NB4 (cell line): ENCODE data around the gene HDDC2.
A peak's percentile ranks its signal among the peaks of the same experiment; 100 is the strongest.

Experiments
- DNase-seq: peaks from one replicate; pipeline ENCODE4 v3.0.0; 2010; ENCODE audit warnings: low read depth
- H3K4me3 ChIP-seq: one replicate; pipeline ENCODE4 v1.5.1; 2011; ENCODE audit warnings: mild to moderate bottlenecking, low read depth, low read length, moderate library complexity
- MYC ChIP-seq: IDR thresholded peaks from 2 replicates; pipeline ENCODE4 v1.6.1; 2011; ENCODE audit warnings: low read depth, low read length
- POLR2A ChIP-seq: IDR thresholded peaks from 2 replicates; pipeline ENCODE4 v1.6.1; 2011; ENCODE audit warnings: mild to moderate bottlenecking; ENCODE audit not compliant: insufficient read length; ENCODE audit errors: extremely low read depth
- TF ChIP-seq, protein P1 (sequence below): IDR thresholded peaks from one replicate; pipeline ENCODE4 v1.5.1; 2012; ENCODE audit warnings: low read depth, low read length
- TF ChIP-seq, protein P2 (sequence below): IDR thresholded peaks from 2 replicates; pipeline ENCODE4 v1.6.1; 2011; ENCODE audit warnings: low read depth, low read length

Gene HDDC2

DNA sequence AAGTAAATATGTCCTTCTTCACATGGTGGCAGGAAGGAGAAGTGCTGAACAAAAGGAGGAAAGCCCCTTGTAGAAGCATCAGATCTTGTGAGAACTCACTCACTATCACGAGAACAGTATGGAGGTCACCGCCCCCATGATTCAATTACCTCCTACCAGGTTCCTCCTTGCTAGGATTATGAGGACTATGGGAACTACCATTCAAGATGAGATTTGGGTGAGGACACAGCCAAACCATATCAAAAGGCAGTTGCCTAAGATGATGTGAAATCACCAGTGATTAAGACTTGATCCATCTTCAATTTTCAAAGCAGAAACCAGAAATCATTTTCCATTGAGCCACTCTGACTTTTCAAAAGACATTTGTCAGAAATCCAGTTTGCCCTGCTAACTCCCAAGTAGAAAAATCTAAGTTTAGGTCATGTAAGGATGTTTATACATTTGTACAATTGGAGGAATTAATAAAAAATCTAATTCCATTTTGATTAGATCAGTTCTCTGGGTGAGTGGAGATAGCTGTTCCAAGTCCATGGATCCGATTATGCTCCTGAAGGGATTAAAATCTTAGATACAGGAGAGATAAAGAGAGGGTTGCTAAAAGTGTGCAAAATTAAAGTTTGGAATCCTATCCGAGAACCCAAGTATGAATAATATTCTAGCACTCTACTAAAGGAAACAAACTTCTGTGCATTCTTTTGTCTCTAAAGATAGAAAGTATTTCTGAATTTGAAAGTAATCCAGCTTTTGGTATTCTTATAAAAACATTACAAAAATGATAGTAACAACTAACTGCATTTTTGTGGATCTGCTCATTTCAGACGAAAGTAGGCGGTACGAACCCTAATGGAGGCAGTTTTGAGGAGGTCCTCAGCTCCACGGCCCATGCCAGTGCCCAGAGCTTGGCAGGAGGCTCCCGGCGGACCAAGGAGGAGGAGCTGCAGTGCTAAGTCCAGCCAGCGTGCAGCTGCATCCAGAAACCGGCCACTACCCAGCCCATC is 39.5 kb downstream of the HDDC2 start:
- no peak overlapping the region for H3K4me3 ChIP-seq
- peak; percentile 21 for DNase-seq
- TF ChIP-seq, protein P1, sequence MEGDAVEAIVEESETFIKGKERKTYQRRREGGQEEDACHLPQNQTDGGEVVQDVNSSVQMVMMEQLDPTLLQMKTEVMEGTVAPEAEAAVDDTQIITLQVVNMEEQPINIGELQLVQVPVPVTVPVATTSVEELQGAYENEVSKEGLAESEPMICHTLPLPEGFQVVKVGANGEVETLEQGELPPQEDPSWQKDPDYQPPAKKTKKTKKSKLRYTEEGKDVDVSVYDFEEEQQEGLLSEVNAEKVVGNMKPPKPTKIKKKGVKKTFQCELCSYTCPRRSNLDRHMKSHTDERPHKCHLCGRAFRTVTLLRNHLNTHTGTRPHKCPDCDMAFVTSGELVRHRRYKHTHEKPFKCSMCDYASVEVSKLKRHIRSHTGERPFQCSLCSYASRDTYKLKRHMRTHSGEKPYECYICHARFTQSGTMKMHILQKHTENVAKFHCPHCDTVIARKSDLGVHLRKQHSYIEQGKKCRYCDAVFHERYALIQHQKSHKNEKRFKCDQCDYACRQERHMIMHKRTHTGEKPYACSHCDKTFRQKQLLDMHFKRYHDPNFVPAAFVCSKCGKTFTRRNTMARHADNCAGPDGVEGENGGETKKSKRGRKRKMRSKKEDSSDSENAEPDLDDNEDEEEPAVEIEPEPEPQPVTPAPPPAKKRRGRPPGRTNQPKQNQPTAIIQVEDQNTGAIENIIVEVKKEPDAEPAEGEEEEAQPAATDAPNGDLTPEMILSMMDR = no peak
- TF ChIP-seq, protein P2, sequence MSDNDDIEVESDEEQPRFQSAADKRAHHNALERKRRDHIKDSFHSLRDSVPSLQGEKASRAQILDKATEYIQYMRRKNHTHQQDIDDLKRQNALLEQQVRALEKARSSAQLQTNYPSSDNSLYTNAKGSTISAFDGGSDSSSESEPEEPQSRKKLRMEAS = no peak
- TF ChIP-seq MYC (no peak), POLR2A (no peak)

GRCh38 chr6:125259354-125259736 is 42.4 kb downstream of the HDDC2 start:
- H3K4me3 ChIP-seq = no peak overlapping the region
- DNase-seq = no peak
- TF ChIP-seq, protein P2 = no peak

DNA sequence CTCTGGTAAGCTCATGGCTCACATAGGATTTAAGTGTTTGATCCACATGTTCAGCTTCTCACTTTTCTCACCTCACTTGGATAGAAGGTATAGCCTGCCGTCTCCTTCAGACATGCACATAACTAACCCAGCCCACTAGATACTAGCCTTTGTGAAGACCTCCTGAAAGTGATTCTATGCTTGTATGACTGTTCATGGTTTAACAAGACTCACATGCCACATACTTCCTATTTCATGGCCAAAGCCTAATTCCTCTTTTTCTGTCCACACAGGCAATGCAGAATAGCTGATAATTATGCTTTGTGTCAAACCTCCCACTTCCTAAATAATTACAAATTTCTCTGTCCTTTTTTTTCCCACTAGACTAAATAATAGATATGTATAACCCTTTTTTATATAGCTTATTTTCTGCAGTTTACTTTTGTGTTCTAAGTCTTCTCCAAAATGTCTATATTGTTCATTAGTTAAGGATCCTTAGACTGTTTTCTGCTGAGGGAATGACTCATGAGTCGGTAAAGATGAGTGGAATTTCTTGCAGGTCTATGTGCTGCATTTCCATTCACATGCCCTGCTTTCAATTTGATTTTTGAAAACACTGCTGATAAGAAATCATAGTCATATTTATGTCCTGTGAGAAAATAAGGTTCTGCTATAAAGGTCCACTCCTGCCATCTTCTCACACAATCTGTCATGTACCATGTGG is 43.0 kb downstream of the HDDC2 start:
- no peak overlapping the region for H3K4me3 ChIP-seq
- TF ChIP-seq, protein P2 = 0 out of 2 replicates have a peak, but pooled peaks have one; percentile 14
- TF ChIP-seq MYC (peak; percentile 48; the same call in 1 of the 2 replicates), POLR2A (no peak)
- TF ChIP-seq, protein P1 = no peak
- DNase-seq = peak; percentile 67

DNA sequence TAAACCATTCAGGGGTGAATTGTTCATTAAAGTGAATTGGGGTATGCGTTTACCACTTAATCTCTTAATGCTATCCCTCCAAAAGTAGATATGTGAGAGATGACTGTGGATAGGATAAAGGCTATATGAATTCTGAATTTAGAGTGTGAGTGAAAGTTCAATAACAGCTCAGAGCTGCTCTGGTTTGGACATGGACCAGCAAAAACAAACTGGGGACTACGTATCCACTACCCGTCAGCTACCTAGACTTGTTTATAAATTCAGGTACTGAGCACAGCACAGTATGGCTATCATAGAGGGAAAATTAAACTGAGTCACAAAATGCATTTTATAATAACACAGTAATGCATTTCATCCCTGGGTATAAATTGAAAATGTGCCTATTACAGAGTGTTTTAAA is 44.4 kb downstream of the HDDC2 start:
- no peak for DNase-seq
- H3K4me3 ChIP-seq = no peak overlapping the region
- TF ChIP-seq POLR2A (no peak), MYC (no peak)
- TF ChIP-seq, protein P2 = no peak
- TF ChIP-seq, protein P1 = no peak

- H3K4me3 ChIP-seq = no peak overlapping the region
- no peak for DNase-seq
- no peak for TF ChIP-seq POLR2A
- TF ChIP-seq MYC = no peak
- TF ChIP-seq, protein P1 = no peak
- TF ChIP-seq, protein P2 = no peak
Observed at GRCh38 chr6:125255201-125255600, 46.6 kb downstream of the HDDC2 start.

GRCh38 chr6:125254321-125254720 is 47.4 kb downstream of the HDDC2 start:
- no peak for DNase-seq
- H3K4me3 ChIP-seq = no peak overlapping the region
- TF ChIP-seq, protein P2 = no peak
- TF ChIP-seq POLR2A = no peak
- TF ChIP-seq, protein P1 = no peak
- TF ChIP-seq MYC = no peak
